NCI-H345 (cell line): ENCODE results near the gene ERVH48-1.
A peak's percentile ranks its signal among the peaks of the same experiment; 100 is the strongest.
"Not testable (repeated sequence)": the region's sequence is repeated elsewhere in the genome, so short reads cannot be mapped to it uniquely, and the experiment has no call there.

Source experiments
- DNase-seq: peaks from one replicate; lab custom pipeline; 2025; lab: John Stamatoyannopoulos, UW

Gene ERVH48-1

DNA sequence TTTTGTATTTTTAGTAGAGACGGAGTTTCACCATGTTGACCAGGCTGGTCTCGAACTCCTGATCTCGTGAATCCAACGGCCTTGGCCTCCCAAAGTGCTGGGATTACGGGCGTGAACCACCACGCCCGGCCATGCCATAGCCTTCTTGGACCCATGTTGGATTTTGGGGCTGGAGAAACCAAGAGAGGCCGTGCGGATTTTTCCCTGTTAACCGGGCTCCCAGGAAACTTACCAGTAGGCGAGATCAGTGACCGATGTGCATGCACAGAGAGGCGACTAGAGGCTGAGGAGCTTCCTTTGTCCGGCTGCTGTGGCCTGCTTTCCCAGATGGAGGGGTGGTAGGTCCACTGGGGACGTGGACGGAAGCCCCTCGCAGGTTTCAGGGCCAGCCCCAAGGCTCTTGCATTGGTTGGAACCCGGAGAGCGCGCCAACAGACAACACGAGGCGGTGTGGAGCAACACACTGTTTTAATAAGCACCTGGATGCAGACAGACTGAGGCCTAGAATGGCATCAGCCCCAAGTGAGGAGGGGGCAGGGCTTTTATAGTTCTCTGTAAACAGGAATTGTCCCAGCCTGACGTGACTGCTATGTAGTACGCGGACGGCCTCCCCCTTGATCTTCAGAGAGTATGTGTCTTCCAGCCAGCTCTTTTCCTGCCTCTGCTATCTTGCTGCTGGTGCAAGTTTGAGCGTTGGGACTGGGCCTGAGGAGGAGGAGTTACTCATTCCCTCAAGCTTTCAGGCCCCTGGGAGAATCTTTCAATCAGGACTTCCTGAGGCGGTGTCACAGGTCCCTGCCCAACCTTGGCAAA lies at the start of gene ERVH48-1:
Gene ERVH48-1 (minus strand): TSS at position 517 of the 813 bp plus-strand sequence. CDS start 6,624 bp downstream, outside the sequence.
- DNase-seq = no peak

DNA sequence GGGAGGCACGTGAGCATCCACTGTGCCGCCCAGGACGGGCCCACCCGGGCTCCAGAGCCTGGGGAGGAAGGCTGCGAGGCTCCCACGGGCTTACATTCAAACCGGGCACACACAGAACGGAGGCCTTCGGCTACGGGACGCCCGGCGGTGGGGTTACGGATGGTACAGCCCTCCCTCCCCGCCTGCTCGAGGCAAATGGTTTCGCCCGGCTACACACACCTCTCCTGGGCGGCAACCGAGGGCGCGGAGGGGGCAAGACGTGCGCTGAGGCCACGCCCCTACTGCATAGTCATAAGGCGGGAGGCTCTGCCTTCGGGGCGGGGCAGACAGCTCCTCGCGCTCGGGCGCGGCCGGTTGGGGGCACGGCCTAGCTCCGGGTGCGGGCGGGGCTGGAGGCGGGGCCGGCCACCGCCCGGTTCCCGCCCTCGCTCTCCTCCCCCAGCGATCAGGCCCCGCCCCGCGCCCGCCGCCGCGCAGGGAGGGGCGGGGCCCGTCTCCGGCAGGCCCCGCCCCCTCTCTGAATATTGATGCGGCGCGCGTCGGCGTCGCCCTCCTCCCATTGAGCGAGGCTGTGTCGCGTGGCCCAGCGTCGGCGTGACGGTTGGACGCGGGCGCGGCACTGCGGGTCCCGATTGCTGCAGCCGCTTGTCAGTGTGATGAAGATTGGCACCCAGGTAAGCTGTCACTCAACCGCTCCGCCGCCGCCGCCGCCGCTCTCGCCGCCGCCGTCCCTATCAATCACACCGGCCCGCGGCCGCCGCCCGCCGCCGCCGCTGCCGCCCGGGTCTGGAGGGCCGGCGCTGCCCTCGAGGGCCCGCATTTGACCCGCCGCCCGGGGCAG lies 48.8 kb upstream of the ERVH48-1 start, which contains the start of gene PKNOX1:
Gene PKNOX1 (plus strand): TSS at position 572 of the 841 bp plus-strand sequence. CDS start 29,820 bp downstream, outside the sequence.
- peak; percentile 100 for DNase-seq

DNA sequence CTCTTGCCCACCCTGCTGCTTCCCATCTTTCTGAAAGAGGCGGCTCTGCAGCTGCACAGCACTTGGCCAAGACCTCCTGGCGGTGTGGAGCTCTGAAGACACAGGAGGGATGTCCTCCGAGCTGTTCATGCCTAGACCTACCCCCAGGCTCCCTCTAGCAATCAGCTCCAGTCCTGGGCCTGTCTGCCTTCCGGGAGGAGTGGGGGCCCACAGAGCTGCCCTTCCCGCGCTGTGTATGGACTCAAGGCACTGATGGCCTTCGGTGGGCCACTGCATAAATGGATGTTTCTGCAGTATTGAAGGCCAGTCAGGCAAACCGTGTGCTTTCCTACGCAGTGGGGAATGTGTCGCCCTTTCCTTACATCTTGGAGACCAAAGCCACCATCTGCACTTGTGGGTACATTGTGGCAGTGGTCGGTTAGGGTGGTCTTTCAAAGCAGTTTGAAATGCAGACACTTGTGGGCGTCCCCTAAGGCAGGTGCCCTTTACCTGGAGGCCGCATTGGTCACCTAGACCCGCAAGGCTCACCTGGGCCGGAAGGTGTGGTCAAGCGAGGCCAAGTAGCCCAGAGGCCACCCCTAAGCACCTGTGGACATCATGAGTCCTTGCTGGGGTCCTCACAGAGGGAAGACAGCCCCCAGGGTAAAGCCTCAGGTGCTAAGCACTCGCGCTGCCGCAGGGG lies 48.0 kb upstream of the ERVH48-1 start:
- DNase-seq = no peak

DNA sequence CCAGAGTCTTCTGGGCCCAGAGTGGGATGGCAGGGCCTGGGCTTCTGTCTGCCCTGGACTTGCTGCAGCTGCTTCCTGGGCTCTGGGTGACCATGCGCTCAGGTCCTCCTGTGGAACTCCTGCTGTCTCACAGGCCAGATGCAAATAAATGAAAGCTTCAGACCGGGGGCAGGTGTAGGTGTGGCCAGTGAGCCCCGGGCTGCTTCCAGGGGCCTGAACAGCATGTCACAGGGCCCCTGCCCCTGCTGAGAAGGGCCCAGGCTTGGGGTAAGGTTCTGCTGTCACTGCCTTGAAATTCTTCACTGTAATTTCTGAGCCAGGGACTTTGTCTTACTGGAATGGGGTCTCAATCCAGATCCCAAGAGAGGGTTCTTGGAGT lies 46.5 kb upstream of the ERVH48-1 start:
- no peak for DNase-seq

DNA sequence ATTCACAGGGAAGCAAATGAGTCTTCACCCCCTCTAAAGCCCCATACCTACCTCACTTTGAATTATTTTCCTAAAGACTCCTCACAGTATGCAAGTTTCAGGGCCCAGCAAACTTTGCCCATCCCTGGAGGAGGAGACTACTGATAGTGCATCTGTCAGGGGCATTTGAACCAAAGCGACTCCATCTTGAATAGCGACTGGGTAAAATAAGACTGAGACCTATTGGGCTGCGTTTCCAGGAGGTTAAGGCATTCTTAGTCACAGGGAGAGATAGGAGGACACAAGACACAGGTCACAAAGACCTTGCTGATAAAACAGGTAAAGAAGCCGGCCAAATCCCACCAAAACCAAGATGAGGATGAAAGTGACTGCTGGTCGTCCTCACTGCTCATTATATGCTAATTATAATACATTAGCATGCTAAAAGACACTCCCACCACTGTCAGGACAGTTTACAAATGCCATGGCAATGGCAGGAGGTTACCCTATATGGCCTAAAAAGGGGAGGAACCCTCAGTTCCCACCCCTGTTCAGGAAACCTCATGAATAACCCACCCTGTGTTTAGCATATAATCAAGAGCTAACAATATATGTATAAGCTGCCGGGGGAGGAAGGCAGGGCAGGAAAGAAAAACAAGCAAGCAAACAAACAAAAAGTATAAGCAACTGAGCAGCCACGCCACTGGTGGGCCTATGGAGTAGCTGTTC lies 45.7 kb upstream of the ERVH48-1 start:
- no peak for DNase-seq

DNA sequence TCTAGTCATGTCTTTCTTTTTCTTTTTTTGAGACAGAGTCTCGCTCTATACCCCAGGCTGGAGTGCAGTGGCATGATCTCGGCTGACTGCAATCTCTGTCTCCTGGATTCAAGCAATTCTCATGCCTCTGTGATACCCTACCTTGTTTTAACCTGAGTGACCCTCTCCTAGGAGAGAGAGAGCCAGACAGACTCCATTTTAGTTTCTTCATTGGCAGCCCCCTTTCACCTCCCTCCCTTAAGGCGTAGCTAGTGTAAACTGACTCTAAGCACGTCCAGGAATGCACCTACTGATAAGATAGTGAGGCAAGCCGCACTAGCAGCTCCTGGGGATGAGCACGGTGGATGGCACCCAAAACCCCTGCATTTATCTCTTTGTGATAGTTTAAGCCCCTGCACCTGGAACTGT lies 43.8 kb upstream of the ERVH48-1 start:
- DNase-seq = no peak

DNA sequence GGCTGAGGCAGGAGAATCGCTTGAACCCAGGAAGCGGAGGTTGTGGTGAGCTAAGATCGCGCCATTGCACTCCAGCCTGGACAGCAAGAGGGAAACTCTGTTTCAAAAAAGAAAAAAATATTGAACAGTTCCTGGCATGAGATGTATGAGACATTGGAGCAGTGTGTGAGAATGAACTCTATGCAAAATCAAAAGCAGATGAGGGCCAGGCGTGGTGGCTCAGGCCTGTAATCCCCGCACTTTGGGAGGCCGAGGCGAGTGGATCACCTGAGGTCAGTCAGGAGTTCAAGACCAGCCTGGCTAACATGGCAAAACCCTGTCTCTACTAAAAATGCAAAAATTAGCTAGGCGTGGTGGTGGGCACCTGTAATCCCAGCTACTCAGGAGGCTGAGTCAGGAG lies 42.2 kb upstream of the ERVH48-1 start:
- DNase-seq = not testable (repeated sequence)

DNA sequence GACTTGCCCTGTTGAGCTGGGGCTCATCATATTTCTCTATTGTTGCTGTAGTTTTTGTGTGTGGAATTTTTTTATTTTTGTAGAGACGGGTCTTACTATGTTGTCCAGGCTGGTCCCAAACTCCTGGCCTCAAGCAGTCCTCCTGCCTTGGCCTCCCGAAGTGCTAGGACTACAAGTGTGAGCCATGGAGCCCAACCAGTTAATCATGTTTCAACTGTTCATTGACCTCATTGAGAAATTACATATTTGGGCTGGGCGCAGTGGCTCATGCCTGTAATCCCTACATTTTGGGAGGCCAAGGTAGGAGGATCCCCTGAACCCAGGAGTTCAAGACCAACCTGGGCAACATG lies 39.8 kb upstream of the ERVH48-1 start:
- DNase-seq = no peak

DNA sequence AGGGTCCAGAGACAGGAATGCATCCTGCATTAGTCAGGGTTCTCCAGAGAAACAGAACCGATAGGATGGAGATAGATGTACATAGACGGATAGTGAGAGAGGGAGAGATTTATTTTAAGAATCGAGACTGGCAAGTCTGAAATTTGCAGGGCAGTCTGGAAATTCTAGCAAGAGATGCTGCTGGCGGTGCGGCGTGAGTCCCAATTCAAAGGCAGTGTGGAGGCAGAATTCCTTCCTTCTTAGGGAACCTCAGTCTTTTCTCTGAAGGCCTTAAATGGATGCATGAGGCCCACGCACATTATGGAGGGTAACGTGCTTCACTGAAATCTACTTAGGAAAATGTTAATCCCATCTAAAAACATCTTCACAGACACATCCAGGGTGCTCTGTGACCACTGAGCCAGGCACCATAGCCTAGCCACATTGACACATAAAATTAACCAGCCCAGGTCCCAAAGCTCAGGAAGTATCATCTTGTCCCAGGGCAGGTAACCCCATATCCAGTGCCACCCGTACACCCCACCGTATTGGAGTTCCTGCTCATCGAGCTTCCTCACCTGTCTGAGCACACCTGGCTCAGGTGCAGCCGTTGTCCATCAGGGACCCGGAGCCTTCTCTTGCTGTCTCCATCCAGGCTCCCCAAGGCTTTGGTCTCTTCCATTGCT lies 39.2 kb upstream of the ERVH48-1 start:
- no peak for DNase-seq

DNA sequence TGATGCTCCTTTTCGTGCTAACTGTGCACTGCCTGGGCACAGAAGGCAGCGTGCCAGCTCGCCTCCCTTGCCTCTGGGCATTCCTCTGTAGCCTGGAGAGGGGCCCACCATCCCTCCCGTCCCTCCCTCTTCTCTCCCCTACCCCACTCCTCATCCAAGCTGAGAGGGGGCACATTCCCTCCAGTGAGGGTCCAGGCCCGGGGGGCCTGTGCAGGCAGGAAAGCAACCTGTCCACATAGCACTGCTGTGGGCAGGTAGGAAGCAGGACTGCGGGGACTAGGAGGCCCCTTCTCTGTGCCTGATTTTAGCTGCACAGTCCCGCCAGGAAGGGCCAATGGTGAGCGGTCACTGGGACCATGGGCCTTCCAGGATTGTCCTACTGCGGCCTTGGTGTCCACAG lies 38.7 kb upstream of the ERVH48-1 start:
- no peak for DNase-seq

DNA sequence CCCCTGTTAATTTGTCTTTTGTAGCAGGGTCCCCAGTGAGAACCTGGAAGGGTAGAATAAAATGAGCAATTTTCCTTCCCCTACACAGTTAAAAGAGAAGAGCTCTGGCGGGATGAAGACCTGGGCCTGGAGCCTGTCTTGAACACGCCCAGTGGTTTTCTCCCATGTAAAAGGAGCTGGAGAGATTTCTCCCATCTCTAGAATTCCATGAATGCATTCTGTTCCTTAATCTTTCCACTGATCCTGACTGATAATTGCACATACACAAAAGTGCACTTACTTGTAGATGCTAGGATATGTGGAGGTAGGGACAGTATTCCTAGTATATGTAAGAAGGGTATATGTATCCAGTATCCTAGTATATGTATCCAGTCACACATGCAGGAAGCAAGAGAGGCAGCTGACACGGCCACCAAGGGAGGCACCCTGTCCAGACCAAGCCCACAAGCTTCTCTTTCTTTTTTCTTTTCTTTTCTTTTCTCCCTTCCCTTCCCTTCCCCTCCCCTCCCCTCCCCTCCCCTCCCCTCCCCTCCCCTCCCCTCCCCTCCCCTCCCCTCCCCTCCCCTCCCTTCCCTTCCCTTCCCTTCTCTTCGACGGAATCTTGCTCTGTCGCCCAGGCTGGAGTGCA lies 37.1 kb upstream of the ERVH48-1 start:
- no peak for DNase-seq

DNA sequence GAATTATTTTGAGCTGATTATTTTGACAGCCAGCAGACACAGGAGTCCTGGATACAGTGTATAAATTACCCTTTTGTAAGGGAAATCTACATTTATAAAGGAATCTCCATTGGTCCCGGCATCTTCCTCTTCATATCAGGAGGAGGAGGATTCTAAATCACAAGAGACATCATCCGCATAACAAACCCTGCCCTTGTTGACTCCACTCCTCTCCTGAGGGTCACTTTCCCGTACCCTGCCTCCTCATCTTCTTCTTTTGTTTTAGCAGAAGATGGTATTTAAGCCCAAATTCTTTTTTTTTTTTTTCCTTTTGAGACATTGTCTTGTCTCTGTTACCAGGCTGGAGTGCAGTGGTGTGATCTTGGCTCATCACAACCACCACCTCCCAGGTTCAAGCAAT lies 34.3 kb upstream of the ERVH48-1 start:
- no peak for DNase-seq

DNA sequence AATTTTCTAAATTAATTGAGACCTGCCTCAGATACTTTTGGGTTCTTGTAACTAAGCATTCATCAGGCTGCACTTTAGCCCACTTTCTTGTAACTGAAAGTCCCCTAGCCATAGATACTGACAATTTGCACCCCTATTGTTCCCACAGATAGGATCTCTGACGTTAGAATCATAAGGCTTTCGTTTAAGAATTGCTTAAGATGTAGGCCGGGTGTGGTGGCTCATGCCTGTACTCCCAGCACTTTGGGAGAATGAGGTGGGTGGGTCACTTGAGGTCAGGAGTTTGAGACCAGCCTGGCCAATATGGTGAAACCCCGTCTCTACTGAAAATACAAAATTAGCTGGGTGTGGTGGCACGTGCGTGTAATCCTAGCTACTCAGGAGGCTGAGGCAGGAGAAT lies 32.7 kb upstream of the ERVH48-1 start:
- DNase-seq = not testable (repeated sequence)

DNA sequence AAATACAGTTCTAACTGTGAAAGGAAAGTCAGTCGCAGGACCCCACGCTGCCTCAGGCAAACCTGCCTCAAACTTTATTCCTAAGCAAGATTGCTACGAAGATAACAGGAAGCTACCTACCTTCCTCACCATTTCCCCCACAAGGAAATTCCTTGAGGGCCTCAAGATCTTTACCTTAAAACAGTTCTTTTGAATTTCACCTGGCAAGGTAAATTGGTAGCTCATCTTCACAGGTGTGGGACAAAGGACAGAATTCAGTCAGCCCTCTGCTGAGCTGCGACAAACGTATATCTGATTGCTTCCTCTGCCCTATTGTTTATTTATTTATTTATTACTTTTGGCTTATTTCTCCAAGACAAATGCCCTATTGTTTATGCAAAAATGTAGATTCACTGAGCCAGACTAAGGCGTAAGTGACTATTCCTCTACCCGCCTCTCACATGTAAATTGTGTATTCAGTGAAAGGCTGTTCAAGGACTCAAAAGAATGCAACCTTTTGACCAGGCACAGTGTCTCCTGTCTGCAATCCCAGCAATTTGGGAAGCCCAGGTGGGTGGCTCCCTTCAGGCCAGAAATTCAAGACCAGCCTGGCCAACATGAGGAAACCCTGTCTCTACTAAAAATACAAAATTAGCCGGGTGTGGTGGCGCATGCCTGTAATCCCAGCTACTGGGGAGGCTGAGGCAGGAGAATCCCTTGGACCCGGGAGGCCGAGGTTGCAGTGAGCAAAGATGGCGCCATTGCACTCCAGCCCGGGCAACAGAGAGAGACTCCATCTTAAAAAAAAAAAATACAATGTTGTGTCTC lies 31.6 kb upstream of the ERVH48-1 start:
- DNase-seq = no peak

DNA sequence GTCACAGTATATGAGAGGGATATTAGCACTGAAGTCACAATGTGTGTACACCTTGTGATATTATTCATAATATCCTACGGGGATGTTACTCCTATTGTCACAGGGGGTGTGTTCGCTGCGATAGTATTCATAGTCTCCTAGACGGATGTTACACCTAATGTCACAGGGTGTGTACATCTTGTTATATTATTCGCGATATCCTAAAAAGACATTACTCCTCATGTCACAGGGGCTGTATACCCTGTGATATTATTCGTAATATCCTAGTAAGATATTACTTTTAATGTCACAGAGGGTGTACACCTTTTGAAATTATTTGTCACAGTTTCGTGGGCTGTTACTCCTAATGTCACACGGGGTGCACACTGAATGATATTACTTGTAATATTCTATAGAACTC lies 25.8 kb upstream of the ERVH48-1 start:
- not testable (repeated sequence) for DNase-seq

DNA sequence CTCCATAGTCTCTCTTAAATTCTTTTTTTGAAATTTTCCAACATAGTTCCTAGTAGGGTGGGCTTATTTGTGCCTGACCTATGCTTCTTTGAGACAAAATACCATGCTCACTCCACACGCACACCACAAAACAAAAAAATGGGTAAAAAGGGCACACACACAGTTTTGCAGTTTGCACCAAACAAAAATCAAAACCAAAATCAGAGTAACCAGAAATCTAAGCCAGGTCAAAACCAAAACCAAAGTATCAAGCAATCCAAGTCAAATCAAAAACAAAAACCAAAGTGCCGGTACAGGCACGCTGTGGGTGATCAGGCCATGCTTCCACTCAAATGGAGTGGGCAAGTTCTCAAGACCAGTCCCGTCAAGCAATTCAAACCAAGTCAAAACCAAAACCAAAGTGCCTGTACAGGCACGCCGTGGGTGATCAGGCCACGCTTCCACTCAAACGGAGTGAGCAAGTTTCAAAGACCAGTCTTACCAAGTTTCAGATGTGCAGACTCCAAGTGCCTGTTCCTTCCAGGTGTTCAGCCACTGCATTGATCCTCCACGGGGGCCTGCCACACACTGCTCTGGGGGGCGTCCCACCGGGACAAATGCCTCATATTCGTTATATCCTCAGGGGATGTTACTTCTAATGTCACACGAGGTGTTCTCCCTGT lies 23.8 kb upstream of the ERVH48-1 start:
- DNase-seq = not testable (repeated sequence)

DNA sequence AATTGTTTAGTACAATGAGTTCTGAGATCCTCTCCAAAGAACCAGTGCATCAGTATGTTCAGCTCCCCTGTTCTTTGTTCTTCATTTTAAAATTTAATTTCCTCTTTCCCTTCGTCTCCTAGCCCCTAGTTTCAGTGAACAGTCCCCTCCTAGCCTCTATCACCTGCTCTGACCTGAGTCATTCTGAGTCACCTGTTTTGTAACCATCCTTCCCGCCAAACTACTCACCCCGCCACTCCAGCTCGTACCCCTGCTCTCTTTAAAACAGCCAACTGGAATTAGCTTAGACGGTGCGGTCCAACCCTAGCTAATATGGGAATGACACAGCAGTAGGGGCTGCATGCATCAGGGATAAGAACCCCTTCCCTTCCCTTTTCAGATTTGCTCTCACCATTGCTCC lies 16.8 kb upstream of the ERVH48-1 start:
- no peak for DNase-seq

DNA sequence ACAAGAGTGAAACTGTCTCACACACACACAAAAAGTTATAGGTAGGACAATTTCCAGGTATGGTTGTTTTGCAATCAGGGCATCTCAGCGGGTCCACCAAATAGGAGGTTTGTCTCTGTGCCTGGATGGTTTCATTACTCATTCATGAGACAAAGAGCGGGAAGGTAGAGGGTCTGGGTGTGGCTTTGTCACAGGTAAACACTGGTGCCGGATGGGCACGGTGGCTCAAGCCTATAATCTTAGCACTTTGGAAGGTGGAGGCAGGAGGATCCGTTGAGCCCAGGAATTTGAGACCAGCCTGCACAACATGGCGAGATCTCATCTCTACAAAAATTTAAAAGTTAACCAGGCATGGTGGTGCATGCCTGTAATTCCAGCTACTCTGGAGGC lies 16.3 kb upstream of the ERVH48-1 start:
- DNase-seq = no peak

DNA sequence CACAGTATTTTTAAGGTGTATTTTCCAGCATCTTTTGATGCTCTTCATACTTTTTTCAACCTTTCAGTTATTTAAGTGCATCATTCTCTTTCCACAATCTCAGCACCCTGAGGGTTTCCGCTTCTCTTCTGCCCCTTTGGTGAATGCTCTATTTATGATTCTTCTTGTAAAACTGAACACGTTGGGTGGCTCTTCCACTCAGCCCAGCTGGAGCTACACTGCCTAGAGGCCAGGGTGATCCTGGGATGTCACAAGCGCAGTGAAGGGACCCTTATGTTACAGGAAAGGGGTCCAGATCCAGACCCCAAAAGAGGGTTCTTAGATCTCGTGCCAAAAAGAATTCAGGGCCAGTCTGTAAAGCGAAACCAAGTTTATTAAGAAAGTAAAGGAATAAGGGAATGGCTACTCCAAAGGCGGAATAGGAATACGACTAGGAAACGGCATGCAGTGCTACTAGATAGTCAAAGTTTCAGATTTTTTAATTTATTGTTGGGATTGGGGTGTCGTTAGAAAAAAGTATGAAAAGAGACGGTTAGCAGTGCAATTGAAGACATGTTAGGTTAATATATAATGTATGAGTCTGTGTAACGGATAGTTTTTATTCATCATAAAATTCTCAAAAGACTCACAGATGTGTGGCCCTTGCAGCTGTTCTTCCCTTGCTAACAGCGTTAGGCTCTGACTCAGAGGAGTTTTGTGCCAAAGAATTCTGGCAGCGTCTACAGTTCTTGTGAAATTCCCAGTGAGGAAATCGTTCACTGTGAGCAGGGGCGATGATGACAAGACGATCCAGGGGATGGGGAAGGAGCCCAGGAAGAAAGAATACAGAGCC lies 14.4 kb upstream of the ERVH48-1 start:
- no peak for DNase-seq
